Activated CD4-positive, alpha-beta memory T cell treated with anti-CD3 and anti-CD28 coated beads for 36 hours (primary cell): Measurements from ENCODE around the gene NDUFA5. TPM values are rescaled to one million over a fixed set of nuclear protein-coding genes. Genes with fewer than 3 reads are reported as not detected.
"Not testable (repeated sequence)": the region's sequence is repeated elsewhere in the genome, so short reads cannot be mapped to it uniquely, and the experiment has no call there.

Experiments used
- CTCF ChIA-PET: fragments of 350-600 bp; sonication (Branson Sonifier 250); formaldehyde crosslinking; loops from one replicate; lab custom pipeline; 2021; ENCODE audit warnings: antibody characterized with exemption, inconsistent platforms; lab: Charles Lee
- POLR2A ChIA-PET: fragments of 350-600 bp; sonication (Branson Sonifier 250); formaldehyde crosslinking; loops from one replicate; lab custom pipeline; 2021; ENCODE audit warnings: antibody characterized with exemption; lab: Charles Lee
- DNase-seq: peaks from one replicate; pipeline ENCODE4 v3.0.0-alpha.2; 2020
- H3K27ac Mint-ChIP-seq: one replicate; pipeline ENCODE4 v1.8.0; 2021; ENCODE audit warnings: mixed read lengths
- H3K27me3 Mint-ChIP-seq: one replicate; pipeline ENCODE4 v1.8.0; 2021; ENCODE audit warnings: mixed read lengths
- H3K36me3 Mint-ChIP-seq: one replicate; pipeline ENCODE4 v1.8.0; 2021; ENCODE audit warnings: mixed read lengths
- H3K4me1 Mint-ChIP-seq: one replicate; pipeline ENCODE4 v1.8.0; 2021; ENCODE audit warnings: low read depth, mixed read lengths
- H3K4me3 Mint-ChIP-seq: one replicate; pipeline ENCODE4 v1.8.0; 2021; ENCODE audit warnings: mild to moderate bottlenecking, mixed read lengths
- H3K9me3 Mint-ChIP-seq: one replicate; pipeline ENCODE4 v1.8.0; 2021; ENCODE audit warnings: mixed read lengths
- intact Hi-C: fragments of 100-400 bp; cut with micrococcal nuclease; formaldehyde crosslinking; loops from one replicate; pipeline ENCODE4 v1.15.1; 2023
- total RNA-seq, 2 experiments: library from RNA; stranded (reverse); gene quantifications; one replicate each; pipeline ENCODE4 v1.2.3, GENCODE V29; 2021

The NDUFA5 gene
- total RNA-seq, 2 experiments from 2014 or later: 57.8 to 61.0 TPM

DNA sequence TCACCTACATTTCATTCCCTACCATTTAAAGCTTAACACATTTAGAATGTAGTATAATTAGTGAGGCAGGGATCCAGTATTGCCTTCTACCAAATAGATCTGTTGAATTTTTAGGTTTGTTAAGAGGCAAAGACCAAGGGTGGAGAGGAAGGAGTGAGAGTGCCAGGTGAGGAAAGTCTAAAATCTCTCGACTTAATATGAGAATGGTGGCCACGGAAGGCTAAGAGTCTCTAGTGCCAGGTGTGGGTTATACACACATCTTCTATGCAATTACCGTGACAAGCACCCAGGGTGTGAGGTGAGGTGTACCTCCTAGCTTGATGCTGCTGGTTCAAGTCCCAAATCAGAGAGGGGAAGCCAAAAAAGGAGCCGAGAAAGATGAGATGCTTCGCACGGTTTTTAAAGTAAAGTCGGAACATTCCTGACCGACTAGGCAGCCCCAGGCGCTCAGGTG lies 23.7 kb downstream of the NDUFA5 start:
- H3K27me3 Mint-ChIP-seq: peaks cover 20% of the 10 kb centered on the region
- H3K4me3 Mint-ChIP-seq: peak overlapping the region; percentile 78
- H3K36me3 Mint-ChIP-seq: no peaks in the 10 kb centered on the region
- POLR2A ChIA-PET: interaction anchor here (0.7 kb wide), 2 partner anchors 24 to 215 kb away, joined by 3 to 4 read pairs; partner anchors contain the start of genes NDUFA5 and WASL
- no peak for DNase-seq
- intact Hi-C loops: loop anchor here (1.0 kb wide), 2 partner anchors 23 to 215 kb away; partner anchors contain the start of genes NDUFA5 and WASL
- H3K4me1 Mint-ChIP-seq: peaks cover 28% of the 10 kb centered on the region
- no peaks in the 10 kb centered on the region for H3K9me3 Mint-ChIP-seq
- peak overlapping the region; percentile 5 for H3K27ac Mint-ChIP-seq
- CTCF ChIA-PET: interaction anchor here (1.4 kb wide), 1 partner anchor 24 kb away, joined by 3 read pairs; the partner anchor contains the start of gene NDUFA5

DNA sequence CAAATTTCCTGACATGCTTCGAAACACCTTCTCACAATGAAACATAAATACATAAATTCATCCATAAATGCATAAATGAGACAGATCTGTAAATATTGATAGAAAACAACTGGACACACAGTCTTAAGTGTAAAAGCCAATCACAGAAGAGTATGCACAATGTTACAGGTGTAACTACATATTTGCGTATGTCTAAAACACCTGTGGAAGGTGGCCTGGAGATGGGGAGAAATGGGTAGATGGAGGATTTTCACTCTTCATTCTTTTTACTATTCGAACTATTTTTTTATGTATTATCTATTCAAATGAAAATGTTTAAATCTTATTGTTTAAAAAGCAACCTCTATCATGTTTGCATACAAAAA lies 24.1 kb downstream of the NDUFA5 start:
- Mint-ChIP-seq H3K4me1 (peaks cover 27% of the 10 kb centered on the region), H3K4me3 (peak overlapping the region; percentile 78), H3K27me3 (peaks cover 20% of the 10 kb centered on the region), H3K36me3 (no peaks in the 10 kb centered on the region), H3K9me3 (no peaks in the 10 kb centered on the region), H3K27ac (no peak overlapping the region)
- POLR2A ChIA-PET: no interaction called here
- DNase-seq: no peak
- CTCF ChIA-PET: no interaction called here
- intact Hi-C loops: no loop called here

DNA sequence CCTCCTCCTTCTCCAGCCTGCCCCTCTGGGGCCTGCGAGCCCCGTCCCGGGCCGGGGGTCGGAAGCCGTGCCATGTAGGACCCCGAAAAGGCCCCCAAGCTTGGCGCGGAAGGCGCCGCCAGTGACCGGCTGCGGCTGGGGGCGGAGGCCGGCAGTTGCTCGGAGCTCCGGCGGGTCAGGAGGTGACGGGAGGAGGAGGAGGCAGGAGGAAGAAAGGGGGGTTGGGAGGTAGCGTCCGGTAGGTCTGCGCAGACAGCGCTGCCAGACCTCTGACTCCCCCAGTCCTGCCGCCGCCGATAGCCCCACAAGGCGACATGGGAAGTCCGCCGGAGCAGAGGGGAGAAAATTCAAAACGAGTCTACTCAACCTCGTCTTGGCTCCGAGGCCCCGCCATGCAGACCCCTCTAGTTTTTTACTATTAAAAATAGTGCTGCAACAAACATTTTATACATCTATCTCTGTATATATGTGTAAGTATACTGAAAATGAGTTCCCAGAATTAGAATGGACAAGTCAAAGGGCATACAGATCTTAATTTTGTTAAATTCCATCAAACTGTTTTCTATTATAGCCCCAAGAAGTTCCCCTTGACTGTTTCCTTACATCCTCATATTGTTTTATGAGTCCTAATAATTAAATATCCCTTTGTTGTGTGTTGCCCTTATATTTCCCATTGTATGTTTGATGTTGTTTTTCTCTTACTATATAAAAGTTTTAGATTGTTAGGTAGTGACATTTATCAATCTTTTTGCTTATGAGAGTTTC lies 24.6 kb downstream of the NDUFA5 start:
- intact Hi-C loops: not testable (repeated sequence)

DNA sequence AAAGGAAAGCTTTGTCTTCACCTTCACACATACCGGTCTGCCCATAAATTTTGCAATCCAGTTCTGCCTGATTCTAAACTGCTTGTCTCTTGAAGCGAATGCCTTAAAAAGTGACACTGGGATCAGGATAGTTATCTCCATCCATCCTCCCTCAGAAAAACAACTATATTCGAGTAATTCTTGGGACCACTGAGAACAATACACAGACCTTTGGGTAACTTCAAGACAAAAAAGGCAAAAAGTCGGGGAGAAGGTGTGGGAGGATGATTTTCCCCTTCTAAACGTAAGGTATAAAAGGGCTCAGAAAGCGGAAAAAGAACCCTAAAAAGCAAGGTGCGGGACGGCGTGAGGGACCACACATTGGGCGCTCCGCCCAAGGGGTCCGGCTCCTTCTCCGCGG lies 25.3 kb downstream of the NDUFA5 start:
- H3K9me3 Mint-ChIP-seq, CTCF ChIA-PET, H3K27ac Mint-ChIP-seq, intact Hi-C loops, DNase-seq, H3K36me3 Mint-ChIP-seq: not testable (repeated sequence)
- POLR2A ChIA-PET: interaction anchor here (0.8 kb wide), 1 partner anchor 217 kb away, joined by 3 read pairs; no protein-coding TSS in a partner anchor
- Mint-ChIP-seq H3K27me3 (peaks cover 25% of the 10 kb centered on the region), H3K4me3 (peak overlapping the region; percentile 50), H3K4me1 (peaks cover 21% of the 10 kb centered on the region)

More for the DNA sequence above, 24.6 kb downstream of the NDUFA5 start:
- H3K27ac Mint-ChIP-seq, CTCF ChIA-PET, H3K9me3 Mint-ChIP-seq, H3K36me3 Mint-ChIP-seq: not testable (repeated sequence)
- POLR2A ChIA-PET: interaction anchor here (0.8 kb wide), 1 partner anchor 217 kb away, joined by 3 read pairs; no protein-coding TSS in a partner anchor
- H3K4me3 Mint-ChIP-seq: peak overlapping the region; percentile 37
- peak; percentile 50 for DNase-seq
- H3K4me1 Mint-ChIP-seq: peaks cover 21% of the 10 kb centered on the region
- H3K27me3 Mint-ChIP-seq: peaks cover 25% of the 10 kb centered on the region

DNA sequence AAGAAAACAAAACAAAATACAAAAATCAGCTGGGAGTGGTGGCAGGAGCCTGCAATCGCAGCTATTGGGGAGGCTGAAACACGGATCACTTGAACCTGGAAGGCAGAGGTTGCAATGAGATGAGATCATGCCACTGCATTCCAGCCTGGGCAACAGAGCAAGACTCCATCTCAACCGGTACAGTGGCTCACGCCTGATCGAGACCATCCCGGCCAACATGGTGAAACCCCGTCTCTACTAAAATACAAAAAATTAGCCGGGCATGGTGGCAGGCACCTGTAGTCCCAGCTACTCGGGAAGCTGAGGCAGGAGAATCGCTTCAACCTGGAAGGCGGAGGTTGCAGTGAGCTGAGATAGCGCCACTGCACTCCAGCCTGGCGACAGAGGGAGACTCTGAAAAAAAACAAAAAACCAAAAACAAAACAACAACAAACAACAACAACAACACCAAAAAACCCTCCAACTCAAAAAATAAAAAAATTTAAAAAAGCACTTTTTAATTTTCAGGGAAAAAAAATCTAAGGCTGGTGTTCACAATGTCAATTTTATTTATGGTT lies 27.5 kb downstream of the NDUFA5 start:
- Mint-ChIP-seq H3K27me3 (peaks cover 31% of the 10 kb centered on the region), H3K4me1 (peaks cover 16% of the 10 kb centered on the region)
- POLR2A ChIA-PET, H3K27ac Mint-ChIP-seq, H3K36me3 Mint-ChIP-seq, intact Hi-C loops, H3K9me3 Mint-ChIP-seq, H3K4me3 Mint-ChIP-seq, CTCF ChIA-PET, DNase-seq: not testable (repeated sequence)

DNA sequence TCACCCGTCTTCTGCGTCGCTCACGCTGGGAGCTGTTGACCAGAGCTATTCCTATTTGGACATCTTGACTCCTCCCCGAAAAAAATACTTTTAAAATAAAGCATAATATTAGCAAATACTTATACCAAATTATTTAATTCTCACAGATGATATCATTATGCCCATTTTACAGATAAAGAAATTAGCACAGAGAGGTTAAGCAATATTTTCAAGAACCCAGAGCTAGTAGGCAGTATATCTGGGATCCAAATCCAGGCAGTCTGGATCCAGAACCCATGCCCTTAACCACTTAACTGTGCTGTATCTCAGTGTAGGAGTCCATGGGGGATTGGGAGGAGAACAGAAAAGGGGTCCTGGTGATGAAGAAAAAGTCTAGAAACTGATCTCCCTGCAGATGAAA lies 29.4 kb downstream of the NDUFA5 start:
- ChIA-PET POLR2A (no interaction called here), CTCF (interaction anchor here (1.0 kb wide), 1 partner anchor 34 kb away, joined by 3 read pairs; no protein-coding TSS in a partner anchor)
- Mint-ChIP-seq H3K9me3 (no peaks in the 10 kb centered on the region), H3K4me1 (peaks cover 5% of the 10 kb centered on the region), H3K27ac (no peak overlapping the region), H3K36me3 (no peaks in the 10 kb centered on the region), H3K27me3 (peaks cover 25% of the 10 kb centered on the region), H3K4me3 (no peak overlapping the region)
- intact Hi-C loops: no loop called here
- no peak for DNase-seq

DNA sequence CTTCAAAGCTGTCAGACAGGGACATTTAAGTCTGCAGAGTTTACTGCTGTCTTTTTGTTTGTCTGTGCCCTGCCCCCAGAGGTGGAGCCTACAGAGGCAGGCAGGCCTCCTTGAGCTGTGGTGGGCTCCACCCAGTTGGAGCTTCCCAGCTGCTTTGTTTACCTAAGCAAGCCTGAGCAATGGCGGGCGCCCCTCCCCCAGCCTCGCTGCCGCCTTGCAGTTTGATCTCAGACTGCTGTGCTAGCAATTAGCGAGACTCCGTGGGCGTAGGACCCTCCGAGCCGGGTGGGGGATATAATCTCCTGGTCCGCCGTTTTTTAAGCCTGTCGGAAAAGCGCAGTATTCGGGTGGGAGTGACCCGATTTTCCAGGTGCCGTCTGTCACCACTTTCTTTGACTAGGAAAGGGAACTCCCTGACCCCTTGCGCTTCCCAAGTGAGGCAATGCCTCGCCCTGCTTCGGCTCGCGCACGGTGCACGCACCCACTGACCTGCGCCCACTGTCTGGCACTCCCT lies 29.8 kb downstream of the NDUFA5 start:
- POLR2A ChIA-PET, H3K4me3 Mint-ChIP-seq, intact Hi-C loops, DNase-seq, CTCF ChIA-PET, H3K36me3 Mint-ChIP-seq, H3K9me3 Mint-ChIP-seq, H3K4me1 Mint-ChIP-seq, H3K27ac Mint-ChIP-seq: not testable (repeated sequence)
- H3K27me3 Mint-ChIP-seq: peaks cover 21% of the 10 kb centered on the region

DNA sequence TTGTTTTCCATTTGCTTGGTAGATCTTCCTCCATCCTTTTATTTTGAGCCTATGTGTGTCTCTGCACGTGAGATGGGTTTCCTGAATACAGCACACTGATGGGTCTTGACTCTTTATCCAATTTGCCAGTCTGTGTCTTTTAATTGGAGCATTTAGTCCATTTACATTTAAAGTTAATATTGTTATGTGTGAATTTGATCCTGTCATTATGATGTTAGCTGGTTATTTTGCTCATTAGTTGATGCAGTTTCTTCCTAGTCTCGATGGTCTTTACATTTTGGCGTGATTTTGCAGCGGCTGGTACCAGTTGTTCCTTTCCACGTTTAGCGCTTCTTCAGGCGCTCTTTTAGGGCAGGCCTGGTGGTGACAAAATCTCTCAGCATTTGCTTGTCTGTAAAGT lies 31.1 kb downstream of the NDUFA5 start:
- intact Hi-C loops, H3K9me3 Mint-ChIP-seq, H3K27ac Mint-ChIP-seq, DNase-seq, CTCF ChIA-PET, H3K36me3 Mint-ChIP-seq, H3K4me3 Mint-ChIP-seq, POLR2A ChIA-PET, H3K4me1 Mint-ChIP-seq: not testable (repeated sequence)
- H3K27me3 Mint-ChIP-seq: peaks cover 16% of the 10 kb centered on the region

DNA sequence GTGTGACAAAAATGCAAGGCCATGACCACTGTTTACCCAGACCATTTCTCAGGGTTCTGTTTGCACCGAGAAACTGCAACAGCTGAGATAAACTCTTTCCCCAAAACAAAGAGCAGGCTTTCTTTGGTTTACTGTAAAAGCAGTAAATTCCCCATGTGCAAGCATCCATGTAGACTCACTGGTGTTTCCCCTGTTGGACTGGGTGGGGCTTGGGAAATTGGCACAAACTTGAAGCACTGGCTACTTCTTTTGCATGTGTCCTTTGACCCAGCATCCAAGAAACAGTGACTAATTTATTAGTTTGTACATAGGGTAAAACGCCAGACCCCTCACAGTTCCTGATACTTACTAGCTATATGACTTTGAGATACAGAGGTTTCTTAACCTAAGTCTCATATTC lies 35.6 kb downstream of the NDUFA5 start:
- CTCF ChIA-PET: no interaction called here
- POLR2A ChIA-PET: no interaction called here
- Mint-ChIP-seq H3K27me3 (peaks cover 3% of the 10 kb centered on the region), H3K27ac (no peak overlapping the region), H3K9me3 (no peaks in the 10 kb centered on the region), H3K4me3 (no peak overlapping the region), H3K4me1 (no peaks in the 10 kb centered on the region), H3K36me3 (no peaks in the 10 kb centered on the region)
- intact Hi-C loops: no loop called here
- no peak for DNase-seq

DNA sequence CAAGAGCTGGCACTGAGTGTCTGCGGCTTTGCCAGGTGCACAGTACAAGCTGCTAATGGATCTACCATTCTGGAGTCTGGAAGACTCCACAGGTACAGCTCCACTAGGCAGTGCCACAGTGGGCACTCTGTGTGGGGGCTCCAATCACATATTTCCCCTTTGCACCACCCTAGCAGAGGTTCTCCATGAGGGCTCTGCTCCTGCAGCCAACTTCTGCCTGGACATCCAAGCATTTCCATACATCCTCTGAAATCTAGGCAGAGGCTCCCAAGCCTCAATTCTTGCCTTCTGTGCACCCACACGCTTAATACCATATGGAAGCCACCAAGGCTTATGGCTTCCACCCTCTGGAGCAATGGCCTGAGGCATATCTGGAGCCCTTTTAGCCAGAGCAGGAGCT lies 52.4 kb downstream of the NDUFA5 start:
- H3K27ac Mint-ChIP-seq: no peak overlapping the region
- no peak for DNase-seq
- H3K4me1 Mint-ChIP-seq: no peaks in the 10 kb centered on the region
- intact Hi-C loops: no loop called here
- ChIA-PET POLR2A (no interaction called here), CTCF (interaction anchor here (0.9 kb wide), 1 partner anchor 11 kb away, joined by 4 read pairs; no protein-coding TSS in a partner anchor)
- H3K36me3 Mint-ChIP-seq: peaks cover 2% of the 10 kb centered on the region
- H3K4me3 Mint-ChIP-seq: no peak overlapping the region
- peaks cover 15% of the 10 kb centered on the region for H3K9me3 Mint-ChIP-seq
- peaks cover 8% of the 10 kb centered on the region for H3K27me3 Mint-ChIP-seq

DNA sequence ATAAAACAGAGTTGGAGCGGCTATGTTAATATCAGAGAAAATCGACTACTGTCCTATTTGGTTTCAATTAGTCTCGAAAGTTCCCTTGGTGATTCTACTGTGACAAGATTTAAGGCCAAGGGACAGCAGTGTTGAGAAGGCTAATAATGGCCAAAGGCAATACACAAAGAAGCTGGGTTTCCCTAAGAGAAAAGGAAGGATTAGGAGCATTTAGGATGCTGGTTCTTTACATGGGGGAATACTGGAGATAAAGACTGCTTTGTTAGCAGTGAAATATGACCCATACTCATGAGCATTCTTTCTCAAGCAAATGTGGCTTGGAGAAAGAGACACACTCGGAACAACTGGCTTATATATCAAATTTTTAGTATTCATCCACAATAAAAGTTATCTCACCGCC lies 55.4 kb downstream of the NDUFA5 start:
- H3K36me3 Mint-ChIP-seq: peaks cover 2% of the 10 kb centered on the region
- H3K9me3 Mint-ChIP-seq: peaks cover 15% of the 10 kb centered on the region
- intact Hi-C loops: no loop called here
- POLR2A ChIA-PET: no interaction called here
- no peak overlapping the region for H3K27ac Mint-ChIP-seq
- H3K27me3 Mint-ChIP-seq: peaks cover 15% of the 10 kb centered on the region
- H3K4me1 Mint-ChIP-seq: no peaks in the 10 kb centered on the region
- DNase-seq: no peak
- no peak overlapping the region for H3K4me3 Mint-ChIP-seq
- CTCF ChIA-PET: no interaction called here

DNA sequence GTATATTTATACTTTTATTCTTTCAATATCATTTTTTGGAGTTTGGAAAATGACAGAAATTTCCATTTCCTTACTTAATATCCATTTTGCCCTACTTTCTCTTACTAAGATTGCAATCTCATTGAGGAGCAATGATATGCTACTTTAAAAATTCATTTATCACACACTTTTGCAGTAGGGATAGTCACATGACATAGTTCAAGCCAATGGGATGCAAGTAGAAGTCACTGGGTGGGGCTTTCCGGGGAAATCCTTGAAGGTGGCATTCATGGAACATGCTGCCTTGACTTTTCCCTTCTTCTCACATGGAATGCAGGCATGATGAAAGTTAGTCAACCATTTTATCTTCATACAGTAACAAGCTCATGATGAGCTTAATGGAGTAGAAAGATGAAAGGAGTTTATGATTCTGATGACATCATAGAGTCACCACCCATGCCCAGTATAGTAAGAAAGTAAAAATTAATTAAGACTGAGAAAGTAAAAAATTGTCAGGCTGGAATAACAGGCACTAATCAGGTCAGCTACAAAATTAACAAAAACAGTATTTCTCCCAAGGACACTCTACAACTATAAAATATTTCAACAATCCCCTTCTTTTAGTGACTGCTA lies 56.6 kb downstream of the NDUFA5 start:
- Mint-ChIP-seq H3K4me3 (no peak overlapping the region), H3K9me3 (peaks cover 14% of the 10 kb centered on the region), H3K4me1 (no peaks in the 10 kb centered on the region), H3K36me3 (peaks cover 2% of the 10 kb centered on the region), H3K27me3 (peaks cover 15% of the 10 kb centered on the region), H3K27ac (no peak overlapping the region)
- intact Hi-C loops: no loop called here
- ChIA-PET POLR2A (no interaction called here), CTCF (no interaction called here)
- no peak for DNase-seq
